ENCODE measurements around the gene HABP4.

- TF ChIP-seq IRF2 (CRISPR knock-in tag; IDR thresholded peaks at IDR 0.05), result no peak
- TF ChIP-seq TAF15 (IDR thresholded peaks at IDR 0.05; ENCODE audit: low read depth, low read length), result no peak
- TF ChIP-seq, protein P1, sequence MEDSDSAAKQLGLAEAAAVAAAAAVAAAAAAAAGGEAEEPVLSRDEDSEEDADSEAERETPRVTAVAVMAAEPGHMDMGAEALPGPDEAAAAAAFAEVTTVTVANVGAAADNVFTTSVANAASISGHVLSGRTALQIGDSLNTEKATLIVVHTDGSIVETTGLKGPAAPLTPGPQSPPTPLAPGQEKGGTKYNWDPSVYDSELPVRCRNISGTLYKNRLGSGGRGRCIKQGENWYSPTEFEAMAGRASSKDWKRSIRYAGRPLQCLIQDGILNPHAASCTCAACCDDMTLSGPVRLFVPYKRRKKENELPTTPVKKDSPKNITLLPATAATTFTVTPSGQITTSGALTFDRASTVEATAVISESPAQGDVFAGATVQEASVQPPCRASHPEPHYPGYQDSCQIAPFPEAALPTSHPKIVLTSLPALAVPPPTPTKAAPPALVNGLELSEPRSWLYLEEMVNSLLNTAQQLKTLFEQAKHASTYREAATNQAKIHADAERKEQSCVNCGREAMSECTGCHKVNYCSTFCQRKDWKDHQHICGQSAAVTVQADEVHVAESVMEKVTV (CRISPR knock-in tag; IDR thresholded peaks at IDR 0.05), result no peak
Measured at GRCh38 chr9:96417661-96418082, 32.3 kb upstream of the HABP4 start.
